Ovary (tissue), 9 donors: Measurements from ENCODE around the gene LMTK2. TPM values are rescaled to one million over a fixed set of nuclear protein-coding genes. Genes with fewer than 3 reads are reported as not detected.

ENCODE experiments used
- DNase-seq, 5 donors: peaks; one replicate each; pipeline ENCODE4 v3.0.0-alpha.2; 2019 to 2020
- H3K27ac ChIP-seq, 2 donors: fragments of 200-600 bp; one replicate each; pipeline versions ENCODE4 v1.5.1 to v1.8.0; 2019 to 2022
- H3K27me3 ChIP-seq: fragments of 200-600 bp; one replicate; pipeline ENCODE4 v1.8.0; 2022
- H3K36me3 ChIP-seq: fragments of 200-600 bp; sonication (generic); one replicate; pipeline ENCODE4 v1.5.1; 2019
- H3K4me1 ChIP-seq: one replicate; pipeline ENCODE4 v1.8.1; 2013; ENCODE audit warnings: mild to moderate bottlenecking, moderate library complexity; ENCODE audit not compliant: insufficient read depth
- H3K4me3 ChIP-seq: fragments of 200-600 bp; sonication (generic); one replicate; pipeline ENCODE4 v1.5.1; 2017
- H3K9me3 ChIP-seq, 2 donors: fragments of 200-600 bp in 1 of 2; sonication (generic) in 1 of 2; one replicate each; pipeline versions ENCODE4 v1.5.1 to v1.8.1; 2013 to 2019; ENCODE audit warnings: mild to moderate bottlenecking in 1 of 2, moderate library complexity in 1 of 2
- CTCF ChIP-seq, 3 donors: fragments of 450-650 bp in 2 of 3; fragments of 200-600 bp in 1 of 3; IDR thresholded peaks; one replicate each; pipeline versions ENCODE4 v1.5.1 to v1.8.0; 2016 to 2022; ENCODE audit warnings: antibody characterized with exemption in 3 of 3, mild to moderate bottlenecking in 1 of 3
- EP300 ChIP-seq: sonication (generic); formaldehyde crosslinking; IDR thresholded peaks from one replicate; pipeline ENCODE4 v1.6.1; 2017; ENCODE audit warnings: antibody characterized with exemption
- POLR2A ChIP-seq: fragments of 450-650 bp; IDR thresholded peaks from one replicate; pipeline ENCODE4 v1.6.1; 2017; ENCODE audit warnings: antibody characterized with exemption, mild to moderate bottlenecking, moderate library complexity
- WGBS, 3 donors: extraction: QIAGEN DNeasy Blood & Tissue Kit in 1 of 3; methylation state at CpG; one replicate each; pipeline versions ENCODE4 v1.1.5 to v1.1.7; 2013 to 2017; 5-methylcytosine and 5-hydroxymethylcytosine counted together
- intact Hi-C, 4 donors: fragments of 100-400 bp; cut with DNase I; formaldehyde crosslinking; loops; one replicate each; pipeline versions ENCODE4 v1.11.0 to v1.15.1; 2022 to 2023
- polyA plus RNA-seq, 2 donors: library from polyadenylated mRNA; stranded (reverse); fragments of 200-250 nt in 1 of 2; fragments of 350-450 nt in 1 of 2; fragmentation: Illumina TruSeq in 1 of 2; extraction: RNeasy Lipid Tissue Mini Kit (QIAGEN cat#74804) in 1 of 2; gene quantifications; one replicate each; pipeline ENCODE4 v1.2.3, GENCODE V29; 2013 to 2014
- total RNA-seq, 7 donors: library from RNA; depleted of rRNA in 2 of 7; stranded (reverse); fragments of >200 nt in 2 of 7; fragmentation: NEBNext Ultra II Directional in 3 of 7; extraction: Animal tissue kit (Norgen Biotek cat#: 25700) in 3 of 7; gene quantifications; one replicate each; pipeline versions ENCODE4 v1.1.0 to v1.2.4, GENCODE V29; 2016 to 2023
- donor health status: DM: no; HTN: no; CAD: no; lungs with moderate emphysema.
- donor health status: DM: no; HTN: no; CAD: no.
- donor health status: Bipolar disorder and iron deficiency.
- donor health status: DM: yes; HTN: yes; CAD: no.
- donor health status: DM: no; HTN: no; CAD: no.
- donor health status: DM: yes; HTN: yes; CAD: no.

LMTK2 gene
- total and polyA plus RNA-seq, 9 donors = 4.4 to 17.1 (median 12.8) TPM

- no peak overlapping the region for H3K27ac ChIP-seq
- 81 to 86% (median 85%) methylated on average over 15 of the region's 15 CpGs for WGBS, 3 donors
- intact Hi-C loops = no loop called here
- no peaks in the 10 kb centered on the region for H3K27me3 ChIP-seq
- DNase-seq = no peak
- no peaks in the 10 kb centered on the region for H3K4me1 ChIP-seq
- no peak overlapping the region for H3K4me3 ChIP-seq
- H3K36me3 ChIP-seq = no peaks in the 10 kb centered on the region
- TF ChIP-seq EP300 (no peak), POLR2A (no peak), CTCF (IDR thresholded peaks at IDR 0.05) (no peak)
- no peaks in the 10 kb centered on the region for H3K9me3 ChIP-seq
Observed at GRCh38 chr7:98223351-98223897, 116.8 kb downstream of the LMTK2 start.

- 82 to 84% (median 82%) methylated on average over 14 to 21 of the region's 21 CpGs for WGBS, 3 donors
- TF ChIP-seq POLR2A (no peak), CTCF (IDR thresholded peaks at IDR 0.05) (no peak), EP300 (no peak)
- no peaks in the 10 kb centered on the region for H3K27me3 ChIP-seq
- no peaks in the 10 kb centered on the region for H3K36me3 ChIP-seq
- no peaks in the 10 kb centered on the region for H3K9me3 ChIP-seq
- no peak overlapping the region for H3K27ac ChIP-seq
- H3K4me3 ChIP-seq = no peak overlapping the region
- H3K4me1 ChIP-seq = no peaks in the 10 kb centered on the region
- intact Hi-C loops = no loop called here
- DNase-seq = no peak
Observed at GRCh38 chr7:98223898-98224700, 117.4 kb downstream of the LMTK2 start.

GRCh38 chr7:98224701-98225181, 118.1 kb downstream of the LMTK2 start:
- intact Hi-C loops = no loop called here
- no peak overlapping the region for H3K27ac ChIP-seq
- 83 to 92% (median 91%) methylated on average over 21 of the region's 21 CpGs for WGBS, 3 donors
- no peak overlapping the region for H3K4me3 ChIP-seq
- no peaks in the 10 kb centered on the region for H3K36me3 ChIP-seq
- no peaks in the 10 kb centered on the region for H3K27me3 ChIP-seq
- no peaks in the 10 kb centered on the region for H3K9me3 ChIP-seq
- no peaks in the 10 kb centered on the region for H3K4me1 ChIP-seq
- DNase-seq = no peak
- no peak for TF ChIP-seq EP300
- TF ChIP-seq CTCF (IDR thresholded peaks at IDR 0.05) = no peak
- TF ChIP-seq POLR2A = no peak

GRCh38 chr7:98225913-98226614, 119.4 kb downstream of the LMTK2 start:
- H3K4me3 ChIP-seq = no peak overlapping the region
- H3K27ac ChIP-seq = no peak overlapping the region
- H3K36me3 ChIP-seq = no peaks in the 10 kb centered on the region
- no peak for DNase-seq
- TF ChIP-seq EP300 (no peak), POLR2A (no peak), CTCF (IDR thresholded peaks at IDR 0.05) (no peak)
- intact Hi-C loops = no loop called here
- H3K4me1 ChIP-seq = no peaks in the 10 kb centered on the region
- no peaks in the 10 kb centered on the region for H3K9me3 ChIP-seq
- H3K27me3 ChIP-seq = no peaks in the 10 kb centered on the region
- 83 to 87% (median 83%) methylated on average over 14 to 16 of the region's 16 CpGs for WGBS, 3 donors
